A673 (cell line): ENCODE results near the gene IGSF11. TPM values are rescaled to one million over a fixed set of nuclear protein-coding genes. Genes with fewer than 3 reads are reported as not detected.

Experiments
- BruUV-seq: library from RNA; stranded (reverse); fragments of 400-500 nt; replicated peaks from 2 replicates; lab custom pipeline; 2021; lab: Mats Ljungman, UMichigan
- CTCF ChIA-PET: fragments of 300-600 bp; sonication (Branson Sonifier 250); formaldehyde crosslinking; loops from one replicate; lab custom pipeline; 2022; ENCODE audit warnings: antibody characterized with exemption; lab: Charles Lee
- POLR2A ChIA-PET: fragments of 300-600 bp; sonication (Branson Sonifier 250); formaldehyde crosslinking; loops from one replicate; lab custom pipeline; 2022; ENCODE audit warnings: antibody characterized with exemption; ENCODE audit not compliant: low non-redundant PET; lab: Charles Lee
- DNase-seq: peaks from one replicate; pipeline ENCODE4 v3.0.0-alpha.2; 2015; ENCODE audit warnings: low spot score
- H3K27ac ChIP-seq: fragments of 200-600 bp; sonication (generic); 2 replicates; pipeline ENCODE4 v1.5.1; 2016; ENCODE audit warnings: mixed run types, low read depth, mild to moderate bottlenecking, mixed read lengths, antibody characterized with exemption, low read length; ENCODE audit not compliant: poor library complexity, severe bottlenecking
- H3K27me3 ChIP-seq: fragments of 200-600 bp; sonication (generic); replicated peaks from 2 replicates; pipeline ENCODE4 v1.6.1; 2017; ENCODE audit warnings: mixed run types, low read depth, mild to moderate bottlenecking, mixed read lengths, antibody characterized with exemption, low read length; ENCODE audit not compliant: insufficient read depth, poor library complexity
- H3K36me3 ChIP-seq: fragments of 200-600 bp; sonication (generic); 2 replicates; pipeline ENCODE4 v1.6.1; 2016; ENCODE audit warnings: mixed run types, mild to moderate bottlenecking, mixed read lengths, antibody characterized with exemption, low read length; ENCODE audit not compliant: insufficient read depth, poor library complexity, severe bottlenecking
- H3K4me1 ChIP-seq: fragments of 200-600 bp; sonication (generic); 2 replicates; pipeline ENCODE4 v1.6.1; 2017; ENCODE audit warnings: mixed run types, mild to moderate bottlenecking, mixed read lengths, antibody characterized with exemption, low read length; ENCODE audit not compliant: insufficient read depth, poor library complexity, severe bottlenecking
- H3K4me3 ChIP-seq: fragments of 200-600 bp; sonication (generic); 2 replicates; pipeline ENCODE4 v1.5.1; 2016; ENCODE audit warnings: low read depth, mixed run types, mild to moderate bottlenecking, mixed read lengths, low read length; ENCODE audit not compliant: poor library complexity, severe bottlenecking
- H3K9me3 ChIP-seq: fragments of 200-600 bp; sonication (generic); 2 replicates; pipeline ENCODE4 v1.6.1; 2016; ENCODE audit warnings: mixed run types, low read depth, mild to moderate bottlenecking, mixed read lengths, antibody characterized with exemption, low read length; ENCODE audit not compliant: poor library complexity, severe bottlenecking
- CTCF ChIP-seq: fragments of 300-800, 200-600 bp; sonication (generic); conservative IDR thresholded peaks from 2 replicates; pipeline ENCODE4 v1.5.1; 2017; ENCODE audit warnings: low read depth, mild to moderate bottlenecking, antibody characterized with exemption, low read length, moderate library complexity, mixed read lengths
- EZH2 ChIP-seq: fragments of 200-600 bp; sonication (generic); IDR thresholded peaks from 2 replicates; pipeline ENCODE4 v1.6.1; 2017; ENCODE audit warnings: borderline replicate concordance, low read depth, mild to moderate bottlenecking, mixed read lengths, antibody characterized with exemption, low read length; ENCODE audit not compliant: poor library complexity, severe bottlenecking
- intact Hi-C: fragments of 100-400 bp; cut with micrococcal nuclease; formaldehyde crosslinking; loops from one replicate; pipeline ENCODE4 v1.10.0; 2022; ENCODE audit not compliant: unreplicated experiment
- total RNA-seq: library from RNA; stranded (reverse); gene quantifications from 2 replicates; pipeline ENCODE4 v1.2.3, GENCODE V29; 2021

Gene IGSF11
- total RNA-seq, 1 experiment from 2014 or later = not detected

DNA sequence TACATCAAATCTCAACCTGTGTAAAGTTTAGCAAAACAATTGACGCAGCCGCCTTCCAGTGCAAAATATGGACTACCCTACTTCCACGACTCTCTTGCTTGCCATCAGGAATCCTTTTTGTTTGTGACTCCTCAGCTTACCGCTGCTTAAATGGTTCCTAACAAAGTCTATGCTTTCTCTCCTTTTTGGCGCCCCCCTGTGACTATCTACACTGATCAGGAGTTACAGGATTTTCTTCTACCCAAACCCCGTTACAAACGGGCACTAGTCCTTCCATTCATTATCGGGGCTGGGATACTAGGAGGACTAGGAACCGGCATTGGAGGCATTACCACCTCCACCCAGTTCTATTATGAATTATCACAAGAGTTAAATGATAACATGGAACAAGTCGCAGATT is 184.0 kb downstream of the IGSF11 start:
- ChIA-PET CTCF (no interaction called here), POLR2A (no interaction called here)
- Histone ChIP-seq H3K4me1 (no peaks in the 10 kb centered on the region), H3K9me3 (no peaks in the 10 kb centered on the region), H3K4me3 (no peak overlapping the region), H3K27me3 (no peaks in the 10 kb centered on the region), H3K36me3 (no peaks in the 10 kb centered on the region), H3K27ac (no peak overlapping the region)
- DNase-seq = no peak
- intact Hi-C loops = no loop called here
- TF ChIP-seq CTCF (no peak), EZH2 (no peak)
- BruUV-seq = no TSS peak

Other genes with a start within 250 kb of the IGSF11 start
- not detected in 2 replicates for gene TEX55, start 111.3 kb upstream of the IGSF11 start, total RNA-seq
- not detected in 2 replicates for gene UPK1B, start 138.8 kb upstream of the IGSF11 start, total RNA-seq
- 9.9 and 10.8 TPM in 2 replicates for gene B4GALT4, start 206.0 kb upstream of the IGSF11 start, total RNA-seq